Caco-2 (cell line): ENCODE results near the gene ATG4D. TPM values are rescaled to one million over a fixed set of nuclear protein-coding genes. Genes with fewer than 3 reads are reported as not detected.

Experiments
- BruUV-seq: library from RNA; stranded (reverse); fragments of 400-500 nt; replicated peaks from 2 replicates; lab custom pipeline; 2021; lab: Mats Ljungman, UMichigan
- CTCF ChIA-PET: fragments of 300-600 bp; sonication (Branson Sonifier 250); formaldehyde crosslinking; loops from one replicate; lab custom pipeline; 2022; ENCODE audit warnings: antibody characterized with exemption; lab: Charles Lee
- POLR2A ChIA-PET: fragments of 300-600 bp; sonication (Branson Sonifier 250); formaldehyde crosslinking; loops from one replicate; lab custom pipeline; 2022; ENCODE audit warnings: antibody characterized with exemption; lab: Charles Lee
- DNase-seq, 2 experiments: peaks; one replicate each; pipeline versions ENCODE4 v3.0.0 to v3.0.0-alpha.2; 2020 to 2022
- H3K27me3 ChIP-seq: replicated peaks from 2 replicates; pipeline ENCODE4 v1.6.0; 2011; ENCODE audit warnings: low read length; ENCODE audit not compliant: control insufficient read depth, insufficient read depth
- H3K36me3 ChIP-seq: 2 replicates; pipeline ENCODE4 v1.5.1; 2011; ENCODE audit warnings: low read length; ENCODE audit not compliant: control insufficient read depth, insufficient read depth
- H3K4me1 ChIP-seq: fragments of 250-450 bp; sonication (Bioruptor Pico); 2 replicates; pipeline ENCODE4 v1.5.1; 2020; ENCODE audit warnings: mild to moderate bottlenecking
- H3K4me3 ChIP-seq: 2 replicates; pipeline ENCODE4 v1.5.1; 2011; ENCODE audit warnings: low read depth, mild to moderate bottlenecking, control low read depth, low read length
- H3K9me3 ChIP-seq: fragments of 250-450 bp; sonication (Bioruptor Pico); 2 replicates; pipeline ENCODE4 v1.5.1; 2020; ENCODE audit warnings: mild to moderate bottlenecking, moderate library complexity
- H3K27ac Mint-ChIP-seq: one replicate; pipeline ENCODE4 v1.8.0; 2022; ENCODE audit warnings: mixed read lengths; ENCODE audit not compliant: unreplicated experiment
- H3K27me3 Mint-ChIP-seq: one replicate; pipeline ENCODE4 v1.8.0; 2022; ENCODE audit warnings: mixed read lengths; ENCODE audit not compliant: insufficient read depth, unreplicated experiment
- H3K36me3 Mint-ChIP-seq: one replicate; pipeline ENCODE4 v1.8.0; 2022; ENCODE audit warnings: mild to moderate bottlenecking, mixed read lengths; ENCODE audit not compliant: insufficient read depth, unreplicated experiment
- H3K4me1 Mint-ChIP-seq: one replicate; pipeline ENCODE4 v1.8.0; 2022; ENCODE audit warnings: low read depth, mixed read lengths; ENCODE audit not compliant: unreplicated experiment
- H3K4me3 Mint-ChIP-seq: one replicate; pipeline ENCODE4 v1.8.0; 2022; ENCODE audit warnings: mild to moderate bottlenecking, moderate library complexity, mixed read lengths; ENCODE audit not compliant: unreplicated experiment
- H3K9me3 Mint-ChIP-seq: one replicate; pipeline ENCODE4 v1.8.0; 2022; ENCODE audit warnings: mixed read lengths; ENCODE audit not compliant: unreplicated experiment
- intact Hi-C: fragments of 100-400 bp; cut with micrococcal nuclease; formaldehyde crosslinking; loops from one replicate; pipeline ENCODE4 v1.10.0; 2022; ENCODE audit not compliant: unreplicated experiment
- total RNA-seq: library from RNA; stranded (reverse); gene quantifications from 2 replicates; pipeline ENCODE4 v1.2.3, GENCODE V29; 2022
- TF ChIP-seq, protein P1 (sequence below), 2 experiments: fragments of 200-600 bp in 1 of 2; IDR thresholded peaks; 1 replicate in 1 of 2; 2 replicates in 1 of 2; pipeline versions ENCODE4 v1.5.1 to v1.8.0; 2011 to 2022; ENCODE audit warnings: antibody characterized with exemption in 1 of 2, control low read depth in 1 of 2, inconsistent platforms in 1 of 2, low read depth in 1 of 2, low read length in 1 of 2, mild to moderate bottlenecking in 1 of 2, moderate library complexity in 1 of 2; ENCODE audit not compliant: insufficient read depth in 1 of 2, severe bottlenecking in 1 of 2, unreplicated experiment in 1 of 2

The ATG4D gene
- total RNA-seq, 1 experiment from 2014 or later: 34.3 TPM

DNA sequence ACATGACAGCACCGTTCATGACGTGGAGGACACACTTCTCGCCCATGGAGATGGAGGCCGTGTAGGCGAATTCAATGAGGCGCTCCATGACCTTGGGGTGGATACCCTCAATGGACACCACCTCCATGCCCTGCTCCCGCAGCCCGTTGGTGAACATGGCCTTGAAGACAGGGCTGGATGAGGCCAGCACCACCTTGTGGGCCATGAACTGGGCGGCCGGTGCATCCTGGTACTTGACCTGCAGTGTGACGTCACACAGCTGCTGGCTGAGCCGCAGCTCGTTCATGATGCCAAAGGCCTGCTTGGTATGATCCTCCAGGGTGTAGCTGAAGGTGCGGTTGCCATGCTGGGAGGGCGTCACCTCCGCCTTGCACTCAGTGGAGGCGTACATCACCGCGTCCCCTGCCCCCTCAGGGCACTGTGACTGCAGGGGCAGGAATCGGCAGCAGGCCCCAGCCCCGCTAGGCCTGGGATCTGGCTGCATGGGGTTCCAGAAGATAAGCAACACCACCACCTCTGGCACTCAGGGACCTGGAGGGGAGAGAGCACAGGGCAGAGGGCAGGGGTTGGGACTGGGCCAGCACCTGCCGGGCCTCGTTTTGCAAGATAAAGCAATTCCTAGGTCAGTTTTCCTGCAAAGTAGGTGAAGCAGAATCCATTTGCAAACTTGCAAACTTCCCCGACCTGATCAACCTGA, 44.0 kb upstream of the ATG4D start:
- Mint-ChIP-seq H3K27me3 (no peaks in the 10 kb centered on the region), H3K4me3 (no peak overlapping the region), H3K36me3 (peaks cover 50% of the 10 kb centered on the region), H3K27ac (no peak overlapping the region), H3K4me1 (peaks cover 7% of the 10 kb centered on the region), H3K9me3 (no peaks in the 10 kb centered on the region)
- TF ChIP-seq, protein P1, sequence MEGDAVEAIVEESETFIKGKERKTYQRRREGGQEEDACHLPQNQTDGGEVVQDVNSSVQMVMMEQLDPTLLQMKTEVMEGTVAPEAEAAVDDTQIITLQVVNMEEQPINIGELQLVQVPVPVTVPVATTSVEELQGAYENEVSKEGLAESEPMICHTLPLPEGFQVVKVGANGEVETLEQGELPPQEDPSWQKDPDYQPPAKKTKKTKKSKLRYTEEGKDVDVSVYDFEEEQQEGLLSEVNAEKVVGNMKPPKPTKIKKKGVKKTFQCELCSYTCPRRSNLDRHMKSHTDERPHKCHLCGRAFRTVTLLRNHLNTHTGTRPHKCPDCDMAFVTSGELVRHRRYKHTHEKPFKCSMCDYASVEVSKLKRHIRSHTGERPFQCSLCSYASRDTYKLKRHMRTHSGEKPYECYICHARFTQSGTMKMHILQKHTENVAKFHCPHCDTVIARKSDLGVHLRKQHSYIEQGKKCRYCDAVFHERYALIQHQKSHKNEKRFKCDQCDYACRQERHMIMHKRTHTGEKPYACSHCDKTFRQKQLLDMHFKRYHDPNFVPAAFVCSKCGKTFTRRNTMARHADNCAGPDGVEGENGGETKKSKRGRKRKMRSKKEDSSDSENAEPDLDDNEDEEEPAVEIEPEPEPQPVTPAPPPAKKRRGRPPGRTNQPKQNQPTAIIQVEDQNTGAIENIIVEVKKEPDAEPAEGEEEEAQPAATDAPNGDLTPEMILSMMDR (IDR thresholded peaks at IDR 0.05; ENCODE audit: insufficient read depth in 1 of 2, low read depth in 1 of 2, low read length in 1 of 2, severe bottlenecking in 1 of 2, unreplicated experiment in 1 of 2): no peak
- intact Hi-C loops: loop anchor here (5.0 kb wide), 2 partner anchors 43 to 68 kb away; partner anchors contain the start of genes ATG4D, CDKN2D and KRI1
- H3K4me1 ChIP-seq: peaks cover 7% of the 10 kb centered on the region
- CTCF ChIA-PET: no interaction called here
- no peaks in the 10 kb centered on the region for H3K27me3 ChIP-seq
- DNase-seq: no peak
- POLR2A ChIA-PET: no interaction called here
- H3K9me3 ChIP-seq: no peaks in the 10 kb centered on the region
- no peak overlapping the region for H3K4me3 ChIP-seq
- no TSS peak for BruUV-seq
- H3K36me3 ChIP-seq: peaks cover 4% of the 10 kb centered on the region

DNA sequence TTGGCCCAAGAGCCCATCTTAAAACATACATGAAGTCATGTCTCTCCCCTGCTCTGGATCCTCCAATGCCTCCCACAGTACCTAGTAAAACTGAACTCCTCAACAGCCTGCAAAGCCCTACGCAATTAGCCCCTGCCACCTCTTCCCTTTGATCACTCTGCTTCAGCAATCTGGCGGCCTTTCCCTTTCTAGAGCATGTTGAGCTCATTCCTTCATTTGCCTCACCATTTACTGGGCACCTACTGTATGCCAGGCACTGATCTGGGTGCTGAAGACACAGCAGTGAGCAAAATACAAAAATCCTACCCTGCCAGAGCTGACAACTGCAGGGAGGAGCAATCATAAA, 43.5 kb upstream of the ATG4D start:
- no peaks in the 10 kb centered on the region for H3K27me3 ChIP-seq
- peaks cover 7% of the 10 kb centered on the region for H3K4me1 ChIP-seq
- no peaks in the 10 kb centered on the region for H3K9me3 ChIP-seq
- ChIA-PET POLR2A (no interaction called here), CTCF (no interaction called here)
- H3K4me3 ChIP-seq: no peak overlapping the region
- intact Hi-C loops: loop anchor here (5.0 kb wide), 2 partner anchors 42 to 67 kb away; partner anchors contain the start of genes ATG4D, CDKN2D and KRI1
- DNase-seq: no peak
- Mint-ChIP-seq H3K9me3 (no peaks in the 10 kb centered on the region), H3K4me3 (no peak overlapping the region), H3K36me3 (peaks cover 45% of the 10 kb centered on the region), H3K27ac (no peak overlapping the region), H3K4me1 (peaks cover 7% of the 10 kb centered on the region), H3K27me3 (no peaks in the 10 kb centered on the region)
- TF ChIP-seq, protein P1 (IDR thresholded peaks at IDR 0.05; ENCODE audit: insufficient read depth in 1 of 2, low read depth in 1 of 2, low read length in 1 of 2, severe bottlenecking in 1 of 2, unreplicated experiment in 1 of 2): no peak
- no TSS peak for BruUV-seq
- H3K36me3 ChIP-seq: peaks cover 4% of the 10 kb centered on the region

DNA sequence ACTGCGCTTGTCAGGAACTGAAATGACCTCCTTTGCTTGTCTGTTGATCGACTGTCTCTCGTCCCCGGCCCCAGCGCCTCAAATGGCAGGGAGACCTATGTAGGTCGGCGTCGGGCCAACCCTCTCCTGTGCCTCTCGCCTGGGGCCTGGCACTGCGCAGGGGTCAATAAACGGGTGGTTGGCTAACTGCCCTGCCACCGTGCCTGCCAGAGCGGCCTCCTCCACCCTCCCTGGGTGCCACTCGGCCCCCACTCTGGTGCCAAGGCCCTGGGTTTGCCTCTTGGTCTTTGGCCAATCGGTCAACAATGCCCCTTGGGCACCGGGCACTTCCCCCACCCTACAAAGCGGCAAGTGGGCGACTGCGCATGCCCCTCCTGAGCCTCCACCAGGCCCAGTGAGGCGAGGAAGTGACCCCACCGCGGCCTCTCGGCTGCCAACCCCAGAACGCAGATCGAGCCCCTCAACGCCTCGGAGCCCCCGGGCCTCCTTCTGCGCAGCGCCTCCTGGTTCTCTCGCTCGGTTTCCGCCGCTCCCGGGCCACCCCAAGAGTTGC, 41.7 kb upstream of the ATG4D start:
- CTCF ChIA-PET: interaction anchor here (1.0 kb wide), 1 partner anchor 19 kb away, joined by 7 read pairs; no protein-coding TSS in a partner anchor
- POLR2A ChIA-PET: no interaction called here
- Mint-ChIP-seq H3K27ac (peak overlapping the region; percentile 79), H3K27me3 (no peaks in the 10 kb centered on the region), H3K4me3 (peak overlapping the region; percentile 84), H3K4me1 (peaks cover 7% of the 10 kb centered on the region), H3K9me3 (no peaks in the 10 kb centered on the region), H3K36me3 (peaks cover 33% of the 10 kb centered on the region)
- H3K4me1 ChIP-seq: peaks cover 7% of the 10 kb centered on the region
- no peaks in the 10 kb centered on the region for H3K9me3 ChIP-seq
- H3K27me3 ChIP-seq: no peaks in the 10 kb centered on the region
- peak overlapping the region; percentile 95 for H3K4me3 ChIP-seq
- BruUV-seq: TSS peak; percentile 53
- TF ChIP-seq, protein P1 (IDR thresholded peaks at IDR 0.05; ENCODE audit: insufficient read depth in 1 of 2, low read depth in 1 of 2, low read length in 1 of 2, severe bottlenecking in 1 of 2, unreplicated experiment in 1 of 2): no peak
- peak in 1 of 2 experiments; percentile 42 for DNase-seq
- intact Hi-C loops: loop anchor here (5.0 kb wide), 2 partner anchors 40 to 65 kb away; partner anchors contain the start of genes ATG4D, CDKN2D and KRI1
- peaks cover 4% of the 10 kb centered on the region for H3K36me3 ChIP-seq
